ENCODE results near the gene SHLD1.

Gene SHLD1

DNA sequence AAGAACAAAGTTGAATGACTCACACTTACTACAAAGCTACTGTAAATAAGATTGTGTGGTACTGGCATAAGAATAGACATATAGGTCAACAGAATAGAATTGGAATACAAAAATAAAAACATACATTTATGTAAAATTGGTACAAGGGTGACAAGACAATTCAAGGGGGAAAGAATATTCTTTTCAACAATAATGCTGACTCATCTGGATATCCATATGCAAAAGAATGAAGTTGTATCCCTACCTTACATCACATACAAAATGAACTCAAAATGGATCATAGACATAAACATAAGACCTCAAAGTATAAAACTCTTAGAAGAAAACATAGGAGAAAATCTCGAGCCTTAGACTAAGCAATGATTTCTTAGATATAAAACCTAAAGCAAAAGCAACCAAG lies 149.2 kb downstream of the SHLD1 start:
- DNase-seq: no peak

DNA sequence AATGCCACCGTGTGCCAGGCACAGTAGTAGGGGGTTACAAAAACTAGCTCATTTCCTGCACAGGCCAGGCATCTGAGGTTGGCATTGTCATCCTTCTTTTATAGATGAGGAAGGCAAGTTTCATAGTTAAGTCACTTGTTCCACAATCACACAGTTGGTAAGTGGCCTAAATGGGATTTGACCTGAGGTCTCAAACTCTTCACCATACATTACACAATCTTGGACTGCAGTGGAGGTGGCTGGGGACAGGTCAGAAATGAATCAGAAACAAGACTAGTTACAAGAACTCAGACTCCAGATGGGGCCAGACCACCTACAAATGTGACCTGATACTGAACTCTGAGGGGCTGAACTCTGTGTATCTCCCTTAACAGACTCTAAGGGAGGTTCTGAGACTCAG lies 150.7 kb downstream of the SHLD1 start:
- no peak for DNase-seq

DNA sequence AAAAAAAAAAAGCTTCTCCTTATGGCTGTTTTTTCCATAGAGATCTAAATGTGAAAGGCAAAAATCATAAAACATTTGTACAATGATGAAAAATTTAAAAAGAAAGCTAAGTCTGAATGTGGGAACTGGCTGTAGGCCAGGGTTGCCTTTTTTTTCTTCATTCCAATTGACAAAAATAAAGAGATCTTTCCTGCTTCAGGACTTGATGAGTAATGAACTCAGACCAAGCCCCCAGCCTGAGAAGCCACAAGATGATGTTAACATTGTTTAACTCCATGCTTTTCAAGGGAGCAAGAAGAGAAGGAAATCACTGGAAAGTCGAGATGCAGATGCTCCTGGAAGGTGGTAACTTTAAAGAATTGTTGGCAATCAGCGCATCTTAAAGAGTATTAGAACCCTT lies 158.8 kb downstream of the SHLD1 start:
- no peak for DNase-seq

DNA sequence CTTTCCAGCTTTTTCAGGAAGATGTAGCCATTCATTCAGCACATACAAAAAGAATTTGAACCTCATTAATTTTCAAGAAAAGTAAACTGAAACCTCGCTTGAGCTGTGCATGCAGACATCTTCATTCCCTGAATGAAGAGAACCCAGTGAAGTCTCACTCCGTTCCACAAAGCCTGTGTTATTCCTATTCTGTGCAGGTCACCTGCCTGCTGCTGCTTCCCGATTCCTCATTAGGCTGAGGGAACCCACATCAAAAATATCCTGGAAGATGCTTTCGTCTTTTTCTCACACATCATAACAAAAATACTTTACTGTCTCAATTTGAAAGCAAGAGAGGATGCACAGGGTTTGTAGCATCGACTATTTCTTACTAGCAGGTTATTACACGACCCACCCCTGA lies 160.0 kb downstream of the SHLD1 start:
- DNase-seq: no peak

DNA sequence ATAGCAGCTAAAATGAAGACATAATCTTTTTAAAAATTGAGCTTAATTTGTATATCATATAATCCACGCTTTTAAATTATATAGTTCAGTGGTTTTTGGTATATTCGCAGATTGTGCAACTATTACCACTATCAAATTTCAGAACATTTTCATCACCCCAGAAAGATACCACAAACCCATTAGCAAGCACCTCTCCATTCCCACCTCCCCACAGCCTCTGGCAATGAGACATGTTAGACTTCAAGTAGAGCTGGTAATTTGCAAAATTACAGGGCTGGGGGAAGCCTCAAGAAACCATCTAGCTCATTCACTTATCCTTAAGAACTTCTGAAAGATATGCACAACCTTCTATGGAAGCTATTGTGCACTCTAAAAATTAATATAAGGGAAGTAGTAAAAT lies 163.0 kb downstream of the SHLD1 start:
- DNase-seq: no peak

All from activated CD4-positive, CD25-positive, alpha-beta regulatory T cell treated with anti-CD3 and anti-CD28 coated beads, Interleukin-2, amount 50 U/mL, for 72 hours (primary cell).